Uterus (tissue), 4 donors: ENCODE results near the gene PTGER4. TPM values are rescaled to one million over a fixed set of nuclear protein-coding genes. Genes with fewer than 3 reads are reported as not detected.

Source experiments
- DNase-seq, 2 donors: peaks; one replicate each; pipeline ENCODE4 v3.0.0-alpha.2; 2019 to 2020
- H3K27ac ChIP-seq, 2 donors: fragments of 200-600 bp; sonication (generic); 1 replicate in 1 of 2; 2 replicates in 1 of 2; pipeline ENCODE4 v1.5.1; 2016 to 2018
- H3K27me3 ChIP-seq, 2 donors: fragments of 200-600 bp; sonication (generic); one replicate each; pipeline ENCODE4 v1.5.1; 2018 to 2019; ENCODE audit warnings: control low read depth in 1 of 2
- H3K36me3 ChIP-seq, 2 donors: fragments of 200-600 bp; sonication (generic); one replicate each; pipeline ENCODE4 v1.5.1; 2019; ENCODE audit warnings: control low read depth in 1 of 2
- H3K4me1 ChIP-seq, 2 donors: fragments of 200-600 bp; sonication (generic); one replicate each; pipeline ENCODE4 v1.5.1; 2018 to 2019; ENCODE audit warnings: control low read depth in 1 of 2
- H3K4me3 ChIP-seq, 2 donors: fragments of 200-600 bp; sonication (generic); 1 replicate in 1 of 2; 2 replicates in 1 of 2; pipeline ENCODE4 v1.5.1; 2018 to 2019; ENCODE audit warnings: mild to moderate bottlenecking in 1 of 2
- H3K9me3 ChIP-seq, 2 donors: fragments of 200-600 bp; sonication (generic); one replicate each; pipeline ENCODE4 v1.5.1; 2019; ENCODE audit warnings: control low read depth in 1 of 2
- CTCF ChIP-seq, 4 experiments: fragments of 200-600 bp in 2 of 4; fragments of 450-650 bp in 2 of 4; sonication (generic) in 2 of 4; IDR thresholded peaks; one replicate each; pipeline ENCODE4 v1.5.1; 2016 to 2019; ENCODE audit warnings: antibody characterized with exemption in 4 of 4, mild to moderate bottlenecking in 2 of 4, moderate library complexity in 1 of 4
- POLR2A ChIP-seq, 2 donors: fragments of 450-650 bp; IDR thresholded peaks; one replicate each; pipeline ENCODE4 v1.6.1; 2016; ENCODE audit warnings: antibody characterized with exemption in 2 of 2, mild to moderate bottlenecking in 1 of 2, moderate library complexity in 1 of 2
- intact Hi-C: fragments of 100-400 bp; cut with DNase I; formaldehyde crosslinking; loops from one replicate; pipeline ENCODE4 v1.15.1; 2023; ENCODE audit warnings: low total_unique reads
- small RNA-seq: library from RNA; depleted of rRNA; stranded (forward); fragments of <200 nt; gene quantifications from one replicate; pipeline ENCODE3, GENCODE V24; 2016
- total RNA-seq, 4 donors: library from RNA; depleted of rRNA in 3 of 4; stranded (reverse); fragments of >200 nt in 3 of 4; gene quantifications; one replicate each; pipeline versions ENCODE4 v1.1.0 to v1.2.4, GENCODE V29; 2014 to 2023
- donor health status: DM: yes; HTN: yes; CAD: no.

The PTGER4 gene
- total RNA-seq, 4 donors from 2014 or later, result 5.9 to 10.2 (median 8.0) TPM

GRCh38 chr5:40738502-40738901 is 58.8 kb downstream of the PTGER4 start:
- intact Hi-C loops, result no loop called here
- Histone ChIP-seq H3K4me1 (peaks cover 0 to 3% of the 10 kb centered on the region in 2 donors), H3K27me3 (no peaks in the 10 kb centered on the region), H3K9me3 (no peaks in the 10 kb centered on the region), H3K36me3 (no peaks in the 10 kb centered on the region), H3K4me3 (no peak overlapping the region), H3K27ac (no peak overlapping the region)
- TF ChIP-seq CTCF (IDR thresholded peaks at IDR 0.05) (no peak), POLR2A (IDR thresholded peaks at IDR 0.05) (no peak)
- DNase-seq, result no peak

Small RNAs within 50 kb of the gene (small RNA-seq; reads per million reads assigned to genes)
- not detected for gene RF00092

Other genes starting within 250 kb of the PTGER4 start
- 100 to 1,000 TPM in 1 of 4 donors, 10 to 100 TPM in 3; 18.8 to 123 (median 39.7) TPM for gene TTC33, start 76.0 kb downstream of the PTGER4 start, total RNA-seq
- 100 to 1,000 TPM in 2 of 4 donors, 10 to 100 TPM in 2; 36.6 to 143 (median 97.3) TPM for gene PRKAA1, start 118.5 kb downstream of the PTGER4 start, total RNA-seq
- 1,000 to 10,000 TPM in 1 of 4 donors, 100 to 1,000 TPM in 2, 10 to 100 TPM in 1; 59.1 to 1,328 (median 776) TPM for gene RPL37, start 155.3 kb downstream of the PTGER4 start, total RNA-seq
- 10 to 100 TPM in 3 of 4 donors, 1 to 10 TPM in 1; 6.2 to 12.5 (median 10.9) TPM for gene CARD6, start 161.5 kb downstream of the PTGER4 start, total RNA-seq
- gene C7, start 229.6 kb downstream of the PTGER4 start, total RNA-seq, result 100 to 1,000 TPM; 293 to 576 (median 424) TPM